Measurements from ENCODE around the gene NOS3.

DNA sequence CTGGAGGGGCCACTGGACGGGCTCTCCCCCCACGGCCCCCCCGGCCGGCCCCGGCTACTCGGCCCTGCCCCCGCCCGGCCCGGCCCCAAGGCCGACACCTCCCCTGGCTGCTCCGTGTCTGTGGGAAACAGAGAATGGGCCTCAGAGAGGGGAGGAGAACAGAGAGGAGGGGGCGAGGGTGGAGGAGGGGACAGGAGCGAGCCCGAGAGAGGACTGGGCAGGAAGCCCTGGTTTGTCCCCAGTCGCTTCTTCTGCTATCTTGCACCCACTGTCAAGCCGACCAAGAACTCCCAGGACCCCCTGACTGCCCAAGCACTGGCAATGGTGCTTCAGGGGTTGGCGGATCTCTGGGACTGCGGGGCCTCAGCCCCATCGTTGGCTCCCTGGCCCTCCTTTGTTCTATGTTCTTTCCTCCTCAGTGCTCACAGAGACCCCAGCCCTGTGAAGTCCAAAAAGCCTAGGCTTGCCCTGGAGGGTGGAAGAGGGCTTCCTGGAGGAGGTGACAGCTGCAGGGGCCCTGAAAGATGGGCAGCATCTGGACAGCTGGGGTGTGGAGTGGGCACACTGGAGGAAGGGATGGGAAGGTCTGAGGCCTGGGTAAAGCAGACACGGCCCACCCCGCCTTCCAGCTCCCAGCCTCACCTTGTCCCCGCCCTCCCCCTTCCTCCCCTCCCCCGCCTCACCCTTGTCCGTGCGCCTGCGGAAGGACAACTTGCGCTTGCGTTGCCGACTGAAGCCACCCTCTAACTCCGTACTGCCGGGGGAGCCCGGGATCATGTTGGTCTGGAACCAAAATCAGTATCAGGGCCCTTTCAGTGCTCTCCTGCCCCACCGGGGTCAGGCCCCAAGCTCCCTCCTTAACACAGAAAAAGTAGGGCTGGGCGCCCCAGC, 42.8 kb upstream of the NOS3 start:
- TF ChIP-seq CTCF (IDR thresholded peaks at IDR 0.05) (no peak), EP300 (IDR thresholded peaks at IDR 0.05; ENCODE audit: borderline replicate concordance in 1 of 2, low read depth in 1 of 2, low read length in 1 of 2) (no peak)
